ENCODE results near the gene LRBA.

The LRBA gene

DNA sequence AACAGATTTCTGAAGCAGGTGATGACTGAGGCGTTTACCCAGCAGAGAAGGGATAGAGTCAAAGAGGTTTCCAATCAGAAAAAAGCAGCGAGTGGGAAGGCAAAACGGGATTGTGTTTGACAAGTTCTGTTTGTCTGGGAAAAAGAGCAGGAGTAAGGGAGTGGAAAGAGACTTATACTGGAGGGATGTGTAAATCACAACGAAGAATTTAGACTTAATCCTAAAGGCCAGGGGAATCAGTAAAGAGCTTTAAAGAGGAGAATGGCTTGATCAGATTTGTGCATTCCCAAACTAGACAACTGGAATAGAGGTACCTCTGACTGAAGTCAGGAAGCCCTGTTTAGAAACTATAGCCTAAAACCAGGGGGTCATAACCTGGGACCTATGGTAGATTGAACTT, 31.5 kb upstream of the LRBA start:
- H3K4me2 ChIP-seq (ENCODE audit: low read length) = no peak overlapping the region
- H3K27ac ChIP-seq (ENCODE audit: low read depth, low read length, poor library complexity, severe bottlenecking) = no peak overlapping the region
- no peaks in the 10 kb centered on the region for H3K79me2 ChIP-seq (ENCODE audit: insufficient read depth, low read length)
- H3K9me2 ChIP-seq (ENCODE audit: low read depth, low read length) = no peaks in the 10 kb centered on the region
- H3K9me3 ChIP-seq (ENCODE audit: low read length) = no peaks in the 10 kb centered on the region
- no peaks in the 10 kb centered on the region for H4K20me1 ChIP-seq (ENCODE audit: insufficient read depth, low read length)
- H3K4me1 ChIP-seq (ENCODE audit: insufficient read depth, low read length, severe bottlenecking) = no peaks in the 10 kb centered on the region
- H2AFZ ChIP-seq (ENCODE audit: low read length) = no peak overlapping the region
- H3F3A ChIP-seq (ENCODE audit: insufficient read depth, low read length) = no peaks in the 10 kb centered on the region
- H3K36me3 ChIP-seq (ENCODE audit: insufficient read depth, low read length) = no peaks in the 10 kb centered on the region
- TF ChIP-seq, protein P1, sequence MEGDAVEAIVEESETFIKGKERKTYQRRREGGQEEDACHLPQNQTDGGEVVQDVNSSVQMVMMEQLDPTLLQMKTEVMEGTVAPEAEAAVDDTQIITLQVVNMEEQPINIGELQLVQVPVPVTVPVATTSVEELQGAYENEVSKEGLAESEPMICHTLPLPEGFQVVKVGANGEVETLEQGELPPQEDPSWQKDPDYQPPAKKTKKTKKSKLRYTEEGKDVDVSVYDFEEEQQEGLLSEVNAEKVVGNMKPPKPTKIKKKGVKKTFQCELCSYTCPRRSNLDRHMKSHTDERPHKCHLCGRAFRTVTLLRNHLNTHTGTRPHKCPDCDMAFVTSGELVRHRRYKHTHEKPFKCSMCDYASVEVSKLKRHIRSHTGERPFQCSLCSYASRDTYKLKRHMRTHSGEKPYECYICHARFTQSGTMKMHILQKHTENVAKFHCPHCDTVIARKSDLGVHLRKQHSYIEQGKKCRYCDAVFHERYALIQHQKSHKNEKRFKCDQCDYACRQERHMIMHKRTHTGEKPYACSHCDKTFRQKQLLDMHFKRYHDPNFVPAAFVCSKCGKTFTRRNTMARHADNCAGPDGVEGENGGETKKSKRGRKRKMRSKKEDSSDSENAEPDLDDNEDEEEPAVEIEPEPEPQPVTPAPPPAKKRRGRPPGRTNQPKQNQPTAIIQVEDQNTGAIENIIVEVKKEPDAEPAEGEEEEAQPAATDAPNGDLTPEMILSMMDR (IDR thresholded peaks at IDR 0.05; ENCODE audit: low read length) = no peak
- no peak for TF ChIP-seq EZH2 (IDR thresholded peaks at IDR 0.05; ENCODE audit: borderline replicate concordance, low read length)
- H3K27me3 ChIP-seq (ENCODE audit: insufficient read depth, low read length) = no peaks in the 10 kb centered on the region
- H3K4me3 ChIP-seq (ENCODE audit: low read depth, low read length, poor library complexity, severe bottlenecking) = no peak overlapping the region
- no peak overlapping the region for H3K9ac ChIP-seq (ENCODE audit: low read length)

GRCh38 chr4:151045907-151046306, 30.8 kb upstream of the LRBA start:
- H4K20me1 ChIP-seq (ENCODE audit: insufficient read depth, low read length) = no peaks in the 10 kb centered on the region
- H3K27ac ChIP-seq (ENCODE audit: low read depth, low read length, poor library complexity, severe bottlenecking) = no peak overlapping the region
- H2AFZ ChIP-seq (ENCODE audit: low read length) = no peak overlapping the region
- H3F3A ChIP-seq (ENCODE audit: insufficient read depth, low read length) = no peaks in the 10 kb centered on the region
- no peak overlapping the region for H3K4me2 ChIP-seq (ENCODE audit: low read length)
- H3K4me1 ChIP-seq (ENCODE audit: insufficient read depth, low read length, severe bottlenecking) = no peaks in the 10 kb centered on the region
- TF ChIP-seq, protein P1 (IDR thresholded peaks at IDR 0.05; ENCODE audit: low read length) = peak; percentile 50
- TF ChIP-seq EZH2 (IDR thresholded peaks at IDR 0.05; ENCODE audit: borderline replicate concordance, low read length) = no peak
- H3K9me3 ChIP-seq (ENCODE audit: low read length) = no peaks in the 10 kb centered on the region
- H3K36me3 ChIP-seq (ENCODE audit: insufficient read depth, low read length) = no peaks in the 10 kb centered on the region
- no peaks in the 10 kb centered on the region for H3K79me2 ChIP-seq (ENCODE audit: insufficient read depth, low read length)
- H3K27me3 ChIP-seq (ENCODE audit: insufficient read depth, low read length) = no peaks in the 10 kb centered on the region
- H3K9ac ChIP-seq (ENCODE audit: low read length) = no peak overlapping the region
- H3K9me2 ChIP-seq (ENCODE audit: low read depth, low read length) = no peaks in the 10 kb centered on the region
- no peak overlapping the region for H3K4me3 ChIP-seq (ENCODE audit: low read depth, low read length, poor library complexity, severe bottlenecking)

DNA sequence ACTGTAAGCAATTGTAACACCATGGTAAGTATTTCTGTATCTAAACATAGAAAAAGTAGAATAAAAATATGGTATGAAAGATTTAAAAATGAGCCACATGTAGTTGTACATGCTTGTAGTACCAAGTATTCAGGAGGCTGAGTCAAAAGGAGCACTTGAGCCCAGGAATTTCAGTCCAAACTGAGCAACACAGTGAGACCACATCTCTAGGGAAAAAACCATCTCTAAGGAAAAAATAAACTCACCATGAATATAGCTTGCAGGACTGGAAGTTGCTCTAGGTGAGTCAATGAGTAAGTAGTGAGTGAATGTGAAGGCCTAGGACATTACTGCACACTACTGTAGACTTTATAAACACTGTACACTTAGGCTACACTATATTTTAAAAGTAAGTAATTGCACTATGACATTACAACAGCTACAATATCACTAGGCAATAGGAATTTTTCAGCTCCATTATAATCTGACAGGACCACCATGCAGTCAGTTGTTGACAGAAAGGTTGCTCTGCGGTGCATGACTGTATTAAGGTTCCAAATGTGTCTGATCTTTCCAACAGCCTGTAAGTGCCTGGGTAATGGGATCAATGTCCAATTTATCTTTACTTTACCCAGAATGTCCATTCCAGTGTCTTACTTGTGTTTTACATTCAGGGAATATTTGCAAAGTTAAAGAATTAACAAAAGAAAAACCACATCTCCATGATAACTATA, 28.9 kb upstream of the LRBA start:
- H3K36me3 ChIP-seq (ENCODE audit: insufficient read depth, low read length) = no peaks in the 10 kb centered on the region
- H3K27me3 ChIP-seq (ENCODE audit: insufficient read depth, low read length) = no peaks in the 10 kb centered on the region
- no peak overlapping the region for H3K4me3 ChIP-seq (ENCODE audit: low read depth, low read length, poor library complexity, severe bottlenecking)
- H3F3A ChIP-seq (ENCODE audit: insufficient read depth, low read length) = no peaks in the 10 kb centered on the region
- no peaks in the 10 kb centered on the region for H4K20me1 ChIP-seq (ENCODE audit: insufficient read depth, low read length)
- H3K4me1 ChIP-seq (ENCODE audit: insufficient read depth, low read length, severe bottlenecking) = no peaks in the 10 kb centered on the region
- no peak overlapping the region for H3K4me2 ChIP-seq (ENCODE audit: low read length)
- H3K9me3 ChIP-seq (ENCODE audit: low read length) = no peaks in the 10 kb centered on the region
- H2AFZ ChIP-seq (ENCODE audit: low read length) = no peak overlapping the region
- H3K27ac ChIP-seq (ENCODE audit: low read depth, low read length, poor library complexity, severe bottlenecking) = no peak overlapping the region
- H3K9me2 ChIP-seq (ENCODE audit: low read depth, low read length) = no peaks in the 10 kb centered on the region
- H3K79me2 ChIP-seq (ENCODE audit: insufficient read depth, low read length) = no peaks in the 10 kb centered on the region
- no peak for TF ChIP-seq EZH2 (IDR thresholded peaks at IDR 0.05; ENCODE audit: borderline replicate concordance, low read length)
- TF ChIP-seq, protein P1 (IDR thresholded peaks at IDR 0.05; ENCODE audit: low read length) = no peak
- H3K9ac ChIP-seq (ENCODE audit: low read length) = no peak overlapping the region

Data from OCI-LY1 (cell line).